Nephron (organoid): ENCODE results near the gene ALKBH6.

Experiments
- H3K27ac Mint-ChIP-seq, 3 experiments: 2 replicates each; pipeline ENCODE4 v1.8.0; 2020; ENCODE audit warnings: mixed read lengths in 3 of 3, mild to moderate bottlenecking in 2 of 3, moderate library complexity in 1 of 3
- H3K27me3 Mint-ChIP-seq: 2 replicates; pipeline ENCODE4 v1.8.0; 2021; ENCODE audit warnings: low read depth, mild to moderate bottlenecking, moderate library complexity, mixed read lengths
- H3K36me3 Mint-ChIP-seq: 2 replicates; pipeline ENCODE4 v1.8.0; 2020; ENCODE audit warnings: low read depth, mixed read lengths
- H3K4me1 Mint-ChIP-seq: 2 replicates; pipeline ENCODE4 v1.8.0; 2020; ENCODE audit warnings: mixed read lengths
- H3K4me3 Mint-ChIP-seq, 3 experiments: 2 replicates each; pipeline ENCODE4 v1.8.0; 2020; ENCODE audit warnings: mild to moderate bottlenecking in 3 of 3, mixed read lengths in 3 of 3, moderate library complexity in 2 of 3
- H3K9me3 Mint-ChIP-seq: 2 replicates; pipeline ENCODE4 v1.8.0; 2020; ENCODE audit warnings: mixed read lengths
- CTCF ChIP-seq, 3 experiments: fragments of 200-600 bp; sonication (generic); IDR thresholded peaks; one replicate each; pipeline ENCODE4 v1.5.0; 2021; ENCODE audit warnings: antibody characterized with exemption in 3 of 3; ENCODE audit not compliant: unreplicated experiment in 3 of 3

Gene ALKBH6

GRCh38 chr19:36054733-36055686 is 41.0 kb upstream of the ALKBH6 start, which contains the start of gene WDR62:
Gene WDR62 (plus strand): TSS chr19:36054897. CDS start chr19:36054972, 75 bp downstream.
- H3K36me3 Mint-ChIP-seq: no peaks in the 10 kb centered on the region
- H3K27ac Mint-ChIP-seq: peak within 1 kb of the TSS; percentile 91 to 99 (median 97)
- TF ChIP-seq CTCF (IDR thresholded peaks at IDR 0.05; ENCODE audit: unreplicated experiment in 3 of 3): peak in 2 of 3 experiments; percentile 2
- peaks cover 49% of the 10 kb centered on the region for H3K4me1 Mint-ChIP-seq
- no peaks in the 10 kb centered on the region for H3K9me3 Mint-ChIP-seq
- no peaks in the 10 kb centered on the region for H3K27me3 Mint-ChIP-seq
- H3K4me3 Mint-ChIP-seq: peak within 1 kb of the TSS; percentile 95 to 100 (median 96)

GRCh38 chr19:36054119-36054732 is 40.2 kb upstream of the ALKBH6 start, which contains the start of gene THAP8:
Gene THAP8 (minus strand): TSS chr19:36054285. CDS start chr19:36054217, 68 bp downstream.
- peak within 1 kb of the TSS; percentile 91 to 99 (median 97) for H3K27ac Mint-ChIP-seq
- no peaks in the 10 kb centered on the region for H3K9me3 Mint-ChIP-seq
- H3K4me1 Mint-ChIP-seq: peaks cover 41% of the 10 kb centered on the region
- H3K4me3 Mint-ChIP-seq: peak within 1 kb of the TSS; percentile 95 to 100 (median 96)
- H3K27me3 Mint-ChIP-seq: no peaks in the 10 kb centered on the region
- TF ChIP-seq CTCF (IDR thresholded peaks at IDR 0.05; ENCODE audit: unreplicated experiment in 3 of 3): peak; percentile 48 to 66 (median 61)
- peaks cover 3% of the 10 kb centered on the region for H3K36me3 Mint-ChIP-seq

DNA sequence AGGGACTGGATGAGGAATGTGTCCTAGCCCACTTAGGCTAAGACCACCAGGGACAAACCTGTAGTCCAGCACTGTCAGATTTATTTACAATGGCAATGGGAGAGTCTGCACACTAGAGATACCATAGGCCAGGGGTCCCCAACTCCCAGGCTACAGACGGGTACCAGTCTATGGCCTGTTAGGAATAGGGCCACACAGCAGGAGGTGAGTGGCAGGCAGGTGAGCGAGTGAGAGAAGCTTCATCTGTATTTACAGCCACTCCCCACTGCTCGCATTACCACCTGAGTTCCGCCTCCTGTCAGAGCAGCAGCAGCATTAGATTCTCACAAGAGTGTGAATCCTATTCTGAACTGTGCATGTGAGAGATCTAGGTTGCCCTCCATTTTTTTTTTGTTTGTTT is 37.6 kb upstream of the ALKBH6 start:
- no peak for TF ChIP-seq CTCF (IDR thresholded peaks at IDR 0.05; ENCODE audit: unreplicated experiment in 3 of 3)
- H3K4me1 Mint-ChIP-seq: peaks cover 25% of the 10 kb centered on the region
- peaks cover 5% of the 10 kb centered on the region for H3K36me3 Mint-ChIP-seq
- peak overlapping the region; percentile 18 to 61 (median 32) for H3K27ac Mint-ChIP-seq
- no peaks in the 10 kb centered on the region for H3K27me3 Mint-ChIP-seq
- no peaks in the 10 kb centered on the region for H3K9me3 Mint-ChIP-seq
- peak overlapping the region; percentile 67 to 77 (median 71) for H3K4me3 Mint-ChIP-seq

DNA sequence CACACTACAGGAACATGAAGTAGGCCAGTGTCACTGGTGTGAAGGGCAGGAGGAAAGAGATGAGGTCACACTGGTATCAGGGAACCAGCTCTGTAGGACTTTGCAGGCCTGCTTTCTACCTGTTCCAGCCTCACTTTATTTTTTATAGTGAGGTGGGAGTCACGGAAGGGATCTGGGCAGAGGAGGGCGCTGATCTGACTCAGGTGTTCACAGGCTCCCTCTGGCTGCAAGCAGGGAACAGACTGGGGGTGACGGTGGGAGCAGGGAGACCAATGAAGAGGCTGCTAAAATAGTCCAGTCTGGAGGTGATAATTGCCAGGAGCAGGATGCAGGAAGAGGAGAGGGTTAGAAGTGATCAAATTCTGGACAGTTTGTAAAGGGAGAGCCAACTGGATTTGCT is 37.2 kb upstream of the ALKBH6 start:
- Mint-ChIP-seq H3K9me3 (no peaks in the 10 kb centered on the region), H3K4me3 (peak overlapping the region; percentile 67 to 77 (median 71)), H3K27me3 (no peaks in the 10 kb centered on the region), H3K36me3 (peaks cover 9% of the 10 kb centered on the region), H3K27ac (peak overlapping the region; percentile 18 to 61 (median 32)), H3K4me1 (peaks cover 21% of the 10 kb centered on the region)
- peak in 2 of 3 experiments; percentile 32 to 39 for TF ChIP-seq CTCF (IDR thresholded peaks at IDR 0.05; ENCODE audit: unreplicated experiment in 3 of 3)

DNA sequence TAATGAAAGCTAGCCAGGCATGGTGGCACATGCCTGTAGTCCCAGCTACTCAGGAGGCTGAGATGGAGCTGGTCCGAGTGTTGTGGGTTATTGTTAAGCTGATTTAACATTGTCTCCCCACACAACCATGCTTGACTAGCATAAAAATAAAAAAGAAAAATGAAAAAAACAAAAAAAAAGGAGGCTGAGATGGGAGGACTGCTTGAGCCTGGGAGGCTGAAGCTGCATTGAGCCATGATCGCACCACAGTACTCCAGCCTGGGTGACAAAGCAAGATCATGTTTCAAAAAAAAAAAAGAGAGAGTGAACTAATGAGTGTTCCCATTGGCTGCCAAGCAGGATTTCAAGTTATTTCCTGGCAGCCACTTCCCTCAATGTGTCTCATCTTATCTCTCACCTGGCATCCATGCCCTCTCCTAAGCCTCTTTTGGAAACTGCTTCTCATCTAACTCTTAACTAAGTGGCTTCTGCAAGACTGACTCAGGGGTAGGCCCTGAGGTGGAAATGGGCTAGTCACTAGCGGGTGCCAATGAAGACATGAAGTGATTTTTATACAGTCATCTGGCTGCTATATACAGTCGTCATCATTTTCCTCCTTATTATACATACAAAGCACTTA is 35.2 kb upstream of the ALKBH6 start:
- TF ChIP-seq CTCF (IDR thresholded peaks at IDR 0.05; ENCODE audit: unreplicated experiment in 3 of 3): no peak
- Mint-ChIP-seq H3K4me3 (peak overlapping the region in 1 of 3 experiments; percentile 9), H3K9me3 (no peaks in the 10 kb centered on the region), H3K27ac (no peak overlapping the region), H3K36me3 (peaks cover 17% of the 10 kb centered on the region), H3K4me1 (peaks cover 13% of the 10 kb centered on the region), H3K27me3 (no peaks in the 10 kb centered on the region)
